HG03442 (cell line): Measurements from ENCODE around the gene EIF4A3.

ENCODE experiments used
- ATAC-seq: cut with Tn5 transposase; IDR thresholded peaks from one replicate; pipeline ENCODE4 v1.9.1; 2021; ENCODE audit warnings: mild to moderate bottlenecking, moderate library complexity; ENCODE audit not compliant: unreplicated experiment

EIF4A3 gene

GRCh38 chr17:80114758-80115157 is 32.2 kb downstream of the EIF4A3 start:
- no peak for ATAC-seq

- ATAC-seq, result no peak
Measured at GRCh38 chr17:80113033-80113484, 33.9 kb downstream of the EIF4A3 start.

- ATAC-seq, result no peak
Measured at GRCh38 chr17:80112471-80113032, 34.4 kb downstream of the EIF4A3 start.

GRCh38 chr17:80111702-80112470 is 35.0 kb downstream of the EIF4A3 start:
- ATAC-seq, result no peak

GRCh38 chr17:80110927-80111701 is 35.8 kb downstream of the EIF4A3 start:
- no peak for ATAC-seq

- ATAC-seq, result no peak
Measured at GRCh38 chr17:80110447-80110812, 36.5 kb downstream of the EIF4A3 start.

GRCh38 chr17:80109713-80110446 is 37.0 kb downstream of the EIF4A3 start:
- ATAC-seq, result no peak

- no peak for ATAC-seq
Measured at GRCh38 chr17:80109066-80109660, 37.8 kb downstream of the EIF4A3 start.

GRCh38 chr17:80108036-80108971 is 38.6 kb downstream of the EIF4A3 start:
- no peak for ATAC-seq

- no peak for ATAC-seq
Measured at GRCh38 chr17:80107231-80108021, 39.5 kb downstream of the EIF4A3 start.

GRCh38 chr17:80106751-80107150 is 40.2 kb downstream of the EIF4A3 start:
- no peak for ATAC-seq

- no peak for ATAC-seq
Measured at GRCh38 chr17:80106176-80106575, 40.8 kb downstream of the EIF4A3 start.

GRCh38 chr17:80105762-80106161 is 41.2 kb downstream of the EIF4A3 start:
- no peak for ATAC-seq

- no peak for ATAC-seq
Measured at GRCh38 chr17:80104956-80105375, 42.0 kb downstream of the EIF4A3 start.

- ATAC-seq, result no peak
Measured at GRCh38 chr17:80104321-80104955, 42.5 kb downstream of the EIF4A3 start.

- ATAC-seq, result no peak
Measured at GRCh38 chr17:80103449-80104085, 43.4 kb downstream of the EIF4A3 start.

GRCh38 chr17:80102664-80103448 is 44.1 kb downstream of the EIF4A3 start:
- no peak for ATAC-seq
